HG03378 (cell line): ENCODE results near the gene CTDSPL.

Experiments
- ATAC-seq: cut with Tn5 transposase; IDR thresholded peaks from one replicate; pipeline ENCODE4 v1.9.1; 2021; ENCODE audit warnings: mild to moderate bottlenecking, moderate library complexity; ENCODE audit not compliant: unreplicated experiment

Gene CTDSPL

GRCh38 chr3:38015485-38015884 is 153.8 kb downstream of the CTDSPL start:
- no peak for ATAC-seq

GRCh38 chr3:38015984-38016383 is 154.3 kb downstream of the CTDSPL start:
- no peak for ATAC-seq

GRCh38 chr3:38016410-38016809 is 154.7 kb downstream of the CTDSPL start:
- no peak for ATAC-seq

- ATAC-seq = no peak
Observed at GRCh38 chr3:38016847-38017444, 155.3 kb downstream of the CTDSPL start.

- ATAC-seq = no peak
Observed at GRCh38 chr3:38017445-38018295, 156.0 kb downstream of the CTDSPL start.

- ATAC-seq = no peak
Observed at GRCh38 chr3:38018296-38019266, 156.9 kb downstream of the CTDSPL start.

GRCh38 chr3:38019658-38020341 is 158.1 kb downstream of the CTDSPL start:
- ATAC-seq = no peak

DNA sequence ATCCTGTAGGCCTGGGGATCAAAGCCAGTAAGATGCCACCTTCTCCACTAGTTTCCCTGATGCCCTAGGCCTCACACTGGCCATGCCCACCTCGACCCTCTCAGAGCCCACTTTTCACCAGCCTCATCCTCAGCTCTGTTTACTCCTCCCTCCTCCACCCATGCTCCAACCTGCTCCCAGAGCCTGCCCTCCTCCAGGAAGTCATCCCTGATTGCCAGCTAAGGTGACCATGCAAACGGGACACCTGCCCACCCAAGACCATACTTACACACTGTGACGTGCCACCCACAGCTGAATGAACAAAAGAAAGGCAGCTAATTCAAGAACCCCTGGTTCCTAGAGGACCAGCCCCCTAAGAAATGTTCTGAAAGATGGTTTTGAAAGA is 158.7 kb downstream of the CTDSPL start:
- no peak for ATAC-seq

DNA sequence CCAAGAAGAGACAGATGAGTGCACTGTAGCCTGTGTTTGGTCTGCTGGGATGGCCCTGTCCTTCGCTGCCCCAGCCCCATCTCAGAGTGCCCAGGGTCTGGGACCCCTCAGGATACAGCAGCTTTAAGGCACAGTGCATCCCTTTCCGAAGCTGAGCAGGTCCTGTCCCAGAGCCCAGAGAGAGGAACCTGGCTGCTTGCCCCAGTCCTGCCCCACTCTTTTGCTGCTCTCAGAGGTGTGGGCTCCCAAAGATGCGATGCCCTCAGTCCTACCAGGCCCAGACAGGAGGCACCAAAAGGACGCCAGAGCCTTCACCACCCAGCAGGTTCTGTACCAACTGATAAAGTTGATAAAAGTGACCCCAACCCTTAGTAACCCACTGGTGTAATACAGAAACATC is 159.5 kb downstream of the CTDSPL start:
- ATAC-seq = no peak

DNA sequence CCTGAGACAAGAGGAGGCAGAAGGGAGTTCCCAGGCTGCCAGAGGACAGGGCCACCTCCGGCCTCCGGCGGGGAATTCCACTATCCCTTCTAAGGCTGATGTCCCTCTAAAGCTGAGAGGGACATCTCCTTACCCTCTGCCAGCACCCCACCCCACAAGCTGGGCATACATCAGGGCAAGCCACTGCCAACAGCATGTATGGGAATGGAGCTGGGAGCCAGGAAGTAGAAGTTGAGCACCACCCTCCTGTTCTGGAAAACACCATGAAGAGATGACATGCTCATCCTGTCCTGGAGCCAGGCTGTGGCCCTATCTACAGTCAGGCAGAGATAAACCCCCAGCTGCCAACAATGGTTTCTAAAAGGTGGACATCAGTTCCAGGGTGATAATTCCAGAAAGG is 160.6 kb downstream of the CTDSPL start:
- no peak for ATAC-seq

- ATAC-seq = no peak
Observed at GRCh38 chr3:38022896-38023709, 161.4 kb downstream of the CTDSPL start.

DNA sequence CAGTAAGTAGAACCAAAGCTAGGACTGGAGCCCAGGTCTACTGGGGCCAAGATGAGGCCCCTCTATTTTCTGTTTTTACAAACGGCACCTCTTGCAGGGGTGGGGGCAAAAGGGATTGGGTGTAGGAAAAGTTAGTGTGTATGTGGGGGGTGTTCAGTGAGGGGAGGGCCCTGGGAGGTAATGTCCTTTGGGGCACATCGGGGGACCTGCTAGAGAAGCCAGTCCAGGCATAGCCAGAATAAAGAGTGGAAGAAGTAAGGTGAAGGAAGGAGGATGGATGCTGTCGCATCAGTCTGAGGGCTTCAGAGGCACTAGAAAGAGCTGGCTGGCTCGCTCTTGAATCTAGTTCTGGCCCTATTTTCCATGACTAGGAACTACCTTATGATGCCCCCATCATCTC is 165.2 kb downstream of the CTDSPL start:
- ATAC-seq = no peak

DNA sequence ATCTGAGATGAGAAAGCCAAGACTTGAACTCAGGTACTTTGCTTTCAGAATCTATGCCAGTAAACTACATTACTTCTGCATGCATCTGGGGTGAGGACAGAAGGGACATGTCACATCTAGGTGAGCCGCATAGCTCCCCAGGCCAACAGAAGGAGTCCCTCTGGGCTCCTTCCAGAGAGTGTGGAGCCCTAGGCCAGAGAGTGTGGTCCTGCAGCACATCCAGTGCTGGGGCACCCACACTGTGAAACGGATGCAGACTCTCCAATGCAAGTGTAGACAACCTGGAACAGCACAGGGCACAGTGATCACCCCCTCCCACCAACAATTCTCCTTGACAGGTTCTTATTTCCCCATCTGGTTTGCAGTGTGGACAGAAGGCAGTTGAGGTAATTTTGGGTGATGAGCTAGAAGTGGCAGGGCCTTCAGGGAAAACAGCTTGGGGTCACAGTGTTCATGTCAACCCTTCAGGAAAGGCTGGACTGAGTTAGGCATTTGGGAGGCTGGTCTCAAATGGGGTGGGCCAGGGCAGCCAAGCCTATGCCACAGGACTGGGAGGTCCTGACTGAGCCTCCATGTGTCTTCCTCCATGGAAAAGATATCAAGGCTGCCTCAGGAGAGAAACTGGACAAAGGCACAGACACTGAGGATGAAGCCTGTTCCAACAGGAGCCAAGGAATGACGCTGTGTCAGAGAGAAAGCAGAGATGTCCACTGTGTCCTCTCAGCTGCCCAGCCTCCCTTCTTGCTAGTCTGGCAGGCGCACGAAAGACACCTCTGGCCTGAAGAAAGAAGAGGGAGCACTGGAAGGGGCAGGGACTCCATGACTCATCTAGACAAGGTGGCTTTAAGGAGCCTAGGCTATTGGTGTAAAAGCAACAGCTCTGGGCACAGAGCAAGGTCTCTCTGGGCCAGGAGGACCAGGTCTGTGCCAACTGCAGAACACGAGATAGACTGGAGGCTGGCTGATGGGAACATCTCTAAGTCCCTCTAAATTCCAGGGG is 166.1 kb downstream of the CTDSPL start:
- ATAC-seq = no peak

- ATAC-seq = no peak
Observed at GRCh38 chr3:38028621-38029361, 167.1 kb downstream of the CTDSPL start.

DNA sequence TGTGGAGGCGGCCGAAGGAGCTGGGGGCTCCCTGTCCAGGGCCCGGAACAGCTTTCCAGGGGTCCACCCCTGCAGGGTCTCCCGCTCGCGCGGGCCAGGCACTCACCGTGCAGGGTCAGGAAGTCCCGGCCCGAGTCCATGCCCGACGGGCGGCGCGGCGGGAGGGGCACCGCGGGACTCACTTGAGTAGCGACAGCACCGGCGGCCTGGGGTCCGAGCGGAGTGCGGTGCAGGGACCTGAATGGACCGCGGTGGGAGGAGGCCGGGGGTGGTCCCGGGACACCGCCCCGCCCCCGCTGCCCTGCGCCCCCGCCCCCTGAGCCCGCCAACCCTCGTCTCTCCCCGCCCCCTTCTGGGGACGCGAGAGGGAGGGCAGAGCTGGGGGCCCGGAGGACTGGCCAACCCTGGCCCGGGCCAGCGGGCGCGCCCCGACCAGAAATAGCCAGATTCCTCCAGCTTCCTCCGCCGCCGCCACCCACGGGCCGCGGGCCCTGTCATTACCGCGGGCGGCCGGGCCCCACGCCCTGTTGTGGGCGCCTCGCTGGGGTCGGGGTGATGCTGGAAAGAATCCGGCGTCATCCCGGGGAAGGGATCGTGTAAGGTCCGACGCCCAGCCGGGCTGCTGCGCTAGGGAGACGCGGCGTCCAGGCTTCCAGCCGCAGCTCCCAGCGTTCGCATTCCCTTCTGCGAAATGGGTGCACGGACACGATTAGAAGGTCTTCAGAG is 167.9 kb downstream of the CTDSPL start, which contains the start of gene PLCD1:
TSS of gene PLCD1 (minus strand) at position 243 of the 726 bp plus-strand sequence. CDS start at position 140, 103 bp downstream.
- no peak for ATAC-seq

GRCh38 chr3:38030126-38031021 is 168.7 kb downstream of the CTDSPL start:
- no peak for ATAC-seq
